HepG2 (cell line): Measurements from ENCODE around the gene CDKN1C. TPM values are rescaled to one million over a fixed set of nuclear protein-coding genes. Genes with fewer than 3 reads are reported as not detected.

Experiments used
- AKAP8 ChIP-seq: sonication (generic); formaldehyde crosslinking; IDR thresholded peaks from 2 replicates; pipeline ENCODE4 v1.5.1; 2020; ENCODE audit warnings: mild to moderate bottlenecking, missing genetic modification reagents
- ARHGAP35 ChIP-seq: sonication (generic); formaldehyde crosslinking; IDR thresholded peaks from 2 replicates; pipeline ENCODE4 v1.9.0; 2022; ENCODE audit warnings: mild to moderate bottlenecking, inconsistent platforms, moderate library complexity, missing genetic modification reagents, borderline replicate concordance
- ATAD3A ChIP-seq: sonication (generic); formaldehyde crosslinking; IDR thresholded peaks from 2 replicates; pipeline ENCODE4 v1.4.0; 2020; ENCODE audit warnings: missing genetic modification reagents
- EP300 ChIP-seq, 3 experiments: sonication (generic) in 1 of 3; formaldehyde crosslinking in 1 of 3; IDR thresholded peaks; 2 replicates each; pipeline versions ENCODE4 v1.5.1 to v1.6.1; 2011 to 2020; ENCODE audit warnings: low read depth in 2 of 3, low read length in 2 of 3, borderline replicate concordance in 1 of 3, improper control_type of control experiment in 1 of 3, mild to moderate bottlenecking in 1 of 3, missing genetic modification reagents in 1 of 3, moderate library complexity in 1 of 3
- ESRRA ChIP-seq: sonication (generic); formaldehyde crosslinking; IDR thresholded peaks from 2 replicates; pipeline ENCODE4 v1.5.1; 2020; ENCODE audit warnings: mild to moderate bottlenecking, low read depth, missing genetic modification reagents
- NFKBIZ ChIP-seq: IDR thresholded peaks from 2 replicates; pipeline ENCODE4 v1.6.1; 2018; ENCODE audit warnings: missing genetic modification reagents, missing compliant biosample characterization
- PBX2 ChIP-seq: IDR thresholded peaks from 2 replicates; pipeline ENCODE4 v1.6.1; 2016; ENCODE audit warnings: control low read depth
- SRY ChIP-seq: sonication (generic); formaldehyde crosslinking; IDR thresholded peaks from 2 replicates; pipeline ENCODE4 v1.8.0; 2022; ENCODE audit warnings: mild to moderate bottlenecking, missing genetic modification reagents
- STAG1 ChIP-seq: sonication (generic); formaldehyde crosslinking; IDR thresholded peaks from 2 replicates; pipeline ENCODE4 v1.4.0; 2020; ENCODE audit warnings: missing genetic modification reagents
- TGIF2 ChIP-seq: IDR thresholded peaks from 2 replicates; pipeline ENCODE4 v1.6.1; 2016; ENCODE audit warnings: control low read depth, missing compliant biosample characterization
- ZFP1 ChIP-seq: IDR thresholded peaks from 2 replicates; pipeline ENCODE4 v1.6.1; 2016
- ZNF263 ChIP-seq: sonication (generic); formaldehyde crosslinking; IDR thresholded peaks from 2 replicates; pipeline ENCODE4 v1.4.0; 2020; ENCODE audit warnings: missing genetic modification reagents
- ZNF280D ChIP-seq: sonication (generic); formaldehyde crosslinking; IDR thresholded peaks from 2 replicates; pipeline ENCODE4 v1.5.1; 2020; ENCODE audit warnings: mild to moderate bottlenecking, missing genetic modification reagents
- ZNF296 ChIP-seq: sonication (generic); formaldehyde crosslinking; conservative IDR thresholded peaks from 2 replicates; pipeline ENCODE4 v1.5.0; 2020; ENCODE audit warnings: mild to moderate bottlenecking, missing genetic modification reagents
- ZNF589 ChIP-seq: sonication (generic); formaldehyde crosslinking; conservative IDR thresholded peaks from 2 replicates; pipeline ENCODE4 v1.8.0; 2022; ENCODE audit warnings: mild to moderate bottlenecking, moderate library complexity, missing genetic modification reagents
- ZNF720 ChIP-seq: sonication (generic); formaldehyde crosslinking; IDR thresholded peaks from 2 replicates; pipeline ENCODE4 v1.4.0; 2020; ENCODE audit warnings: missing genetic modification reagents
- polyA plus RNA-seq, 8 experiments: library from polyadenylated mRNA; depleted of rRNA in 3 of 8; stranded (reverse) in 7 of 8; unstranded in 1 of 8; fragments of >200 nt; fragmentation: Illumina TruSeq in 4 of 8; extraction: Trizol in 4 of 8; gene quantifications; 2 replicates each; pipeline versions ENCODE4 v1.2.1 to v1.2.3, GENCODE V29; 2011 to 2016; ENCODE audit warnings: low read depth in 4 of 8, missing spikeins in 1 of 8, mixed read lengths in 1 of 8; ENCODE audit not compliant: insufficient read depth in 1 of 8
- total RNA-seq, 5 experiments: library from RNA; depleted of rRNA; stranded (reverse); fragments of >200 nt; fragmentation: Illumina TruSeq; extraction: Trizol; gene quantifications; 2 replicates each; pipeline ENCODE4 v1.2.3, GENCODE V29; 2016; ENCODE audit warnings: low read depth in 1 of 5
- TF ChIP-seq, protein P1 (sequence below): sonication (generic); formaldehyde crosslinking; IDR thresholded peaks from 2 replicates; pipeline ENCODE4 v1.8.0; 2022; ENCODE audit warnings: low read depth, missing genetic modification reagents
- TF ChIP-seq, protein P2 (sequence below): sonication (generic); formaldehyde crosslinking; conservative IDR thresholded peaks from 2 replicates; pipeline ENCODE4 v1.8.1; 2023; ENCODE audit warnings: missing genetic modification reagents
- TF ChIP-seq, protein P3 (sequence below): IDR thresholded peaks from 2 replicates; pipeline ENCODE4 v1.6.1; 2016; ENCODE audit warnings: low read depth, borderline replicate concordance
- TF ChIP-seq, protein P4 (sequence below): sonication (generic); formaldehyde crosslinking; IDR thresholded peaks from 2 replicates; pipeline ENCODE4 v1.4.0; 2020; ENCODE audit warnings: missing genetic modification reagents, borderline replicate concordance

The CDKN1C gene
- total and polyA plus RNA-seq, 2 of the 13 experiments (the other 11 are each of a cell fraction or from before 2014, with no cell fraction given): not detected

DNA sequence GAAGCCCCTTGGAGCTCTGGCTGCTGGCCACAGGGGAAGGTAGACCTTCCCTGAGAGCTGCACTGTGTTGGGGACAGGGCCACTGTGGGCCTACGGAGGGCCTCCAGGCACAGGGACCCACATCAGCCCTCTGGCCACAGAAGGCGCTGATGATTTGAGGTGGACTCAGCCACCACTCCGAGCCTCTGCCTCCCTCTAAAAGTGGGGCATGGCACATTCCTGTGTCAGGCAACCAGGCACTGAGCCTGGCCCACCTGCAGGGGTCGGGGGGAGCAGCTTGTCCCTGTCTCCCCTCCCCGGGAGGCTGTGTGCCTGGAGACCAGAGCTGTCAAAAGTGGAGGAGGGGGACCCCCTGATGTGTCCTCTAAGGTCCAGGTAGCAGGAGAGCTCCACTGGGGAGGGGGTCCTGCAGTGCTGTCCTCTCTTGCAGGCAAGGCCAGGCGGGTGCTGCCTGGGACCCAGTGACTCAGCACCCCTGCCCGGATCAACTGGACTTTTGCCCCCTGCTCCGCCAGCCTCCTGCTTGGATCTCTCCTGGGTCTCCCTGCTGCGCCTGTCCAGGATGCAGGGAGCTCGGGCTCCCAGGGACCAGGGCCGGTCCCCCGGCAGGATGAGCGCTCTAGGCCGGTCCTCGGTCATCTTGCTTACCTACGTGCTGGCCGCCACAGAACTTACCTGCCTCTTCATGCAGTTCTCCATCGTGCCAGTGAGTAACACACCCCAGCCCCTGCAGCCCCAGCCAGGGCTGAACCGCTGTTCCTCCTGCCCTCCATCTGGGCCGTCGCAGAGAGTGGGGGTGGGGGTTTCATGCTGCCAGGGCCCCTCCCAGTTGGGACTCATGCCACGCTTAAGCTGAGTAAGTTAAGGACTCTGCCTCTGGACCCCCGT is 17.5 kb upstream of the CDKN1C start (continued):
- TF ChIP-seq, protein P1, sequence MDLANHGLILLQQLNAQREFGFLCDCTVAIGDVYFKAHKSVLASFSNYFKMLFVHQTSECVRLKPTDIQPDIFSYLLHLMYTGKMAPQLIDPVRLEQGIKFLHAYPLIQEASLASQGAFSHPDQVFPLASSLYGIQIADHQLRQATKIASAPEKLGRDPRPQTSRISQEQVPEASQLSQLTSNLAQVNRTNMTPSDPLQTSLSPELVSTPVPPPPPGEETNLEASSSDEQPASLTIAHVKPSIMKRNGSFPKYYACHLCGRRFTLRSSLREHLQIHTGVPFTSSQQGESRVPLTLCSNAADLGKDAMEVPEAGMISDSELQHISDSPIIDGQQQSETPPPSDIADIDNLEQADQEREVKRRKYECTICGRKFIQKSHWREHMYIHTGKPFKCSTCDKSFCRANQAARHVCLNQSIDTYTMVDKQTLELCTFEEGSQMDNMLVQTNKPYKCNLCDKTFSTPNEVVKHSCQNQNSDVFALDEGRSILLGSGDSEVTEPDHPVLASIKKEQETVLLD (CRISPR knock-in tag): no peak
- TF ChIP-seq, protein P2, sequence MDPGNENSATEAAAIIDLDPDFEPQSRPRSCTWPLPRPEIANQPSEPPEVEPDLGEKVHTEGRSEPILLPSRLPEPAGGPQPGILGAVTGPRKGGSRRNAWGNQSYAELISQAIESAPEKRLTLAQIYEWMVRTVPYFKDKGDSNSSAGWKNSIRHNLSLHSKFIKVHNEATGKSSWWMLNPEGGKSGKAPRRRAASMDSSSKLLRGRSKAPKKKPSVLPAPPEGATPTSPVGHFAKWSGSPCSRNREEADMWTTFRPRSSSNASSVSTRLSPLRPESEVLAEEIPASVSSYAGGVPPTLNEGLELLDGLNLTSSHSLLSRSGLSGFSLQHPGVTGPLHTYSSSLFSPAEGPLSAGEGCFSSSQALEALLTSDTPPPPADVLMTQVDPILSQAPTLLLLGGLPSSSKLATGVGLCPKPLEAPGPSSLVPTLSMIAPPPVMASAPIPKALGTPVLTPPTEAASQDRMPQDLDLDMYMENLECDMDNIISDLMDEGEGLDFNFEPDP (CRISPR knock-in tag): no peak
- TF ChIP-seq, protein P3, sequence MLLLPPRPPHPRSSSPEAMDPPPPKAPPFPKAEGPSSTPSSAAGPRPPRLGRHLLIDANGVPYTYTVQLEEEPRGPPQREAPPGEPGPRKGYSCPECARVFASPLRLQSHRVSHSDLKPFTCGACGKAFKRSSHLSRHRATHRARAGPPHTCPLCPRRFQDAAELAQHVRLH (CRISPR knock-in tag): no peak
- no peak for TF ChIP-seq PBX2 (CRISPR knock-in tag)
- TF ChIP-seq ZNF720 (CRISPR knock-in tag): no peak
- TF ChIP-seq ZNF263 (CRISPR knock-in tag): no peak
- TF ChIP-seq ARHGAP35 (CRISPR knock-in tag): no peak
- TF ChIP-seq NFKBIZ (CRISPR knock-in tag): no peak
- TF ChIP-seq ZNF280D (CRISPR knock-in tag): no peak
- no peak; a peak in 1 of 4 replicates for TF ChIP-seq EP300 (IDR thresholded peaks at IDR 0.05; ENCODE audit: low read depth in 2 of 2, low read length in 2 of 2)
- TF ChIP-seq EP300 (CRISPR knock-in tag; IDR thresholded peaks at IDR 0.05; ENCODE audit: borderline replicate concordance): 0 out of 2 replicates have a peak, but pooled peaks have one; percentile 43
- no peak for TF ChIP-seq ZFP1 (CRISPR knock-in tag)
- peak; percentile 47; the same call in 1 of the 2 replicates for TF ChIP-seq AKAP8
- TF ChIP-seq ZNF296 (CRISPR knock-in tag): peak; percentile 69; the same call in 1 of the 2 replicates
- peak; percentile 75 for TF ChIP-seq TGIF2 (CRISPR knock-in tag)
- TF ChIP-seq, protein P4, sequence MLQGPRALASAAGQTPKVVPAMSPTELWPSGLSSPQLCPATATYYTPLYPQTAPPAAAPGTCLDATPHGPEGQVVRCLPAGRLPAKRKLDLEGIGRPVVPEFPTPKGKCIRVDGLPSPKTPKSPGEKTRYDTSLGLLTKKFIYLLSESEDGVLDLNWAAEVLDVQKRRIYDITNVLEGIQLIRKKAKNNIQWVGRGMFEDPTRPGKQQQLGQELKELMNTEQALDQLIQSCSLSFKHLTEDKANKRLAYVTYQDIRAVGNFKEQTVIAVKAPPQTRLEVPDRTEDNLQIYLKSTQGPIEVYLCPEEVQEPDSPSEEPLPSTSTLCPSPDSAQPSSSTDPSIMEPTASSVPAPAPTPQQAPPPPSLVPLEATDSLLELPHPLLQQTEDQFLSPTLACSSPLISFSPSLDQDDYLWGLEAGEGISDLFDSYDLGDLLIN (CRISPR knock-in tag): no peak
- no peak for TF ChIP-seq ESRRA
- no peak for TF ChIP-seq STAG1 (CRISPR knock-in tag)
- TF ChIP-seq ATAD3A: no peak
- TF ChIP-seq ZNF589 (CRISPR knock-in tag): no peak
- TF ChIP-seq SRY (CRISPR knock-in tag): no peak
